B cell (primary cell): ENCODE data around the gene MBD1.
"Not testable (repeated sequence)": the region's sequence is repeated elsewhere in the genome, so short reads cannot be mapped to it uniquely, and the experiment has no call there.

Source experiments
- CTCF ChIP-seq: fragments of 200-600 bp; IDR thresholded peaks from one replicate; pipeline ENCODE4 v1.8.0; 2022; ENCODE audit warnings: antibody characterized with exemption, mild to moderate bottlenecking
- EZH2 ChIP-seq: IDR thresholded peaks from 2 replicates; pipeline ENCODE4 v1.6.1; 2012; ENCODE audit warnings: borderline replicate concordance, low read depth, mild to moderate bottlenecking, moderate library complexity, low read length; ENCODE audit not compliant: insufficient read depth, poor library complexity, severe bottlenecking

DNA sequence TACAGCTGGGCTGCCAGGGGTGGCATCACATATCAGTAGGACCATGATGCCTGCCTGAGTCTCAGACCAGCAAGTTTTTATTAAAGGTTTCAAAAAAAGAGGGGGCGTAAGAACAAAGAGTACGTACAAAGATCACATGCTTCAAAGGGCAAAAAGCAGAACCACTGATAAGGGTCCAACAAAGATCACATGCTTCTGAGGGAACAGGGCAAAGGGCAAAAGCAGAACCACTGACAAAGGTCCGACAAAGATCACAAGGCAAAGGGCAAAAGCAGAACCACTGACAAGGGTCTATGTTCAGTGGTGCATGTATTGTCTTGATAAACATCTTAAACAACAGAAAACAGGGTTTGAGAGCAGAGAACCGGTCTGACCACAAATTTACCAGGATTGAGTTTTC lies 61.1 kb downstream of the MBD1 start:
- TF ChIP-seq CTCF, EZH2: not testable (repeated sequence)
